Measurements from ENCODE around the gene SLC5A1.

The SLC5A1 gene

GRCh38 chr22:32044477-32044876 is 1.4 kb downstream of the SLC5A1 start:
- DNase-seq (ENCODE audit: extremely low read depth, low read depth) = no peak
- H3K4me3 ChIP-seq (replicated peaks; ENCODE audit: low read depth, low read length) = no peak overlapping the region
- TF ChIP-seq CTCF (IDR thresholded peaks at IDR 0.05; ENCODE audit: low read depth, low read length, missing control alignments) = no peak

GRCh38 chr22:32044913-32045312 is 1.9 kb downstream of the SLC5A1 start:
- no peak overlapping the region for H3K4me3 ChIP-seq (replicated peaks; ENCODE audit: low read depth, low read length)
- no peak for TF ChIP-seq CTCF (IDR thresholded peaks at IDR 0.05; ENCODE audit: low read depth, low read length, missing control alignments)
- no peak for DNase-seq (ENCODE audit: extremely low read depth, low read depth)

DNA sequence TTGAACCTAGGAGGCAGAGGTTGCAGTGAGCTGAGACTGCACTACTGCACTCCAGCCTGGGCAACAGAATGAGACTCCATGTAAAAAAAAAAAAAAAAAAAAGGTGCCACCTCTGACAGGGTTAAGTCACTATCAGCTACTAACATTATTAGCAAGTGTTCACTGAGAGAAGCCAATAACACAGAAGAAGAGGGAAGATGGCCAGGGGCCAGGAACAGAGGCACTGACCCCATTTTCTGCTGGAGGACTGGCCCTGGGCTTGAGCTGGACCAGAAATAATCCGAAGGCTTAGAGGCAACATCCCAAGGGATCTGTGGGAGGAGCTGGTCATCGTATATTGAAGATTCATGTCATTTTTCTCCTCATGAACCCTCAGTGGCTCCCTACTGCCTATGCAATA is 5.0 kb downstream of the SLC5A1 start:
- TF ChIP-seq CTCF (IDR thresholded peaks at IDR 0.05; ENCODE audit: low read depth, low read length, missing control alignments) = no peak
- H3K4me3 ChIP-seq (replicated peaks; ENCODE audit: low read depth, low read length) = no peak overlapping the region
- DNase-seq (ENCODE audit: extremely low read depth, low read depth) = no peak

GRCh38 chr22:32050678-32051515 is 7.8 kb downstream of the SLC5A1 start:
- H3K4me3 ChIP-seq (replicated peaks; ENCODE audit: low read depth, low read length) = no peak overlapping the region
- no peak for TF ChIP-seq CTCF (IDR thresholded peaks at IDR 0.05; ENCODE audit: low read depth, low read length, missing control alignments)
- DNase-seq (ENCODE audit: extremely low read depth, low read depth) = peak; percentile 66

- no peak for DNase-seq (ENCODE audit: extremely low read depth, low read depth)
- no peak overlapping the region for H3K4me3 ChIP-seq (replicated peaks; ENCODE audit: low read depth, low read length)
- TF ChIP-seq CTCF (IDR thresholded peaks at IDR 0.05; ENCODE audit: low read depth, low read length, missing control alignments) = no peak
Observed at GRCh38 chr22:32052244-32052643, 9.2 kb downstream of the SLC5A1 start.

DNA sequence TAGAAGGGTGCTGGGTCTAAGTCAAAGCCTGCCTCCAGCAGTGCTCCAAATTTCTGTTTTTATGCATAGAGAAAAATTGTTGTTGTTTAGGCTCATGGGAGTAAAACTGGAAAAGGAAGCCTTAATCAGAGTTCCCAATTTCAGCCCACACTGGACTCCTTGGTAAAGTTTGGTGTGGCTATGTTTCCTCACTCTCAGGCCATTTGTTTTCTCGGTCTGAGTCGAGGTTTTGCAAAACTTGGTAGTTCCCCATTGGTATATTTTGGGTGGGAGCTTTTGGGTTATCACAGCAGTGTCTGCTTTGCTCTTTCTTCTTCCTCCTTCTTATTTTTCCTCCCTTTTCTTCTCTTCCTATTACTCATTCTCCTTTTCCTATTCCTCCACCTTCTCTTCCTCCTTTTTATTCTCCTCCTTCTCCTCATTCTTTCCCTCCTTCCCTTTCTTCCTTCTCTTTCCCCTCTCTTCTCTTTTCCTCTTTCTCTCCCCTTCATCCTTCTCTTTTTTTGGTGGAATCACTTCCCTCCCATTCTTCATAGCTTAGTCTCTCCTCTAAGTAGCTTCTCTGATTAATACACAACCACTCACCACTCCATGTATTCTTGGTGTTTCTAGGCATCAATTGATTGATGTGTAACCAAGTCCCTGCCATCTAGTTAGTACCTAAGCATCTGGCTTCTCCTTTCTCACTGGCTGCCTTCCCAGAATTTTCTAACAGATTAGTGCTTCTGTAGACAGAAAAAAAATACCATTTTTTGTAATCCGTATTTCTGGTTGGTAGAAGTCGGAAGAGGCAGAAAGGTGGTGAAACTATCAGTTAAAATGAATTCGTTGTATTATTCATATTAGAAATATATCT is 10.1 kb downstream of the SLC5A1 start:
- no peak for DNase-seq (ENCODE audit: extremely low read depth, low read depth)
- H3K4me3 ChIP-seq (replicated peaks; ENCODE audit: low read depth, low read length) = no peak overlapping the region
- TF ChIP-seq CTCF (IDR thresholded peaks at IDR 0.05; ENCODE audit: low read depth, low read length, missing control alignments) = no peak

All from HFF-Myc (cell line).